Ecto neural progenitor cell (in vitro differentiated cells): ENCODE measurements around the gene PRKAA1.
"Not testable (repeated sequence)": the region's sequence is repeated elsewhere in the genome, so short reads cannot be mapped to it uniquely, and the experiment has no call there.

Experiments used
- DNase-seq: peaks from one replicate; pipeline ENCODE4 v3.0.0-alpha.2; 2018; ENCODE audit warnings: low spot score

The PRKAA1 gene

GRCh38 chr5:40722497-40722911 lies 75.7 kb downstream of the PRKAA1 start:
- DNase-seq = not testable (repeated sequence)

- DNase-seq = no peak
Observed at GRCh38 chr5:40720069-40720468, 78.1 kb downstream of the PRKAA1 start.

- DNase-seq = no peak
Observed at GRCh38 chr5:40717281-40717680, 80.9 kb downstream of the PRKAA1 start.

- no peak for DNase-seq
Observed at GRCh38 chr5:40716590-40716989, 81.6 kb downstream of the PRKAA1 start.

DNA sequence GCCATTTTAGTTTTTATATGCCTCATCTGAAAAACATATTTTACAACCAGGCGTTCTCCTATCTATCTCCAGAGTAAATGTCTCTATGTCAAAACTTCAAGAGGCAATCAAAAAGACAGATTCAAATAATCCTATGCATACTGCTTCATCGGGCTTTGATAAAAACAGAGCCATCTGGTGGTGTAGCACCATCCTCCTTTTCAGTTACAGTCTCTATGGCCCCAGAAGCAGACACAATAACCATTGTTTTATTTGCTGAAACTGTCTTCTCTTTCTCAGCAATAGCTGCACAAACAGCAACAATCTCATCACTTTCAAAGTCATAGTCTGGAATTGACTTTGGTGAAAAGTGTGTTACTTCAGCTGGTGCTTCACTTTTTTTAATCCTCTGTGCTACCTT lies 82.2 kb downstream of the PRKAA1 start:
- no peak for DNase-seq

- DNase-seq = no peak
Observed at GRCh38 chr5:40714001-40714400, 84.2 kb downstream of the PRKAA1 start.

DNA sequence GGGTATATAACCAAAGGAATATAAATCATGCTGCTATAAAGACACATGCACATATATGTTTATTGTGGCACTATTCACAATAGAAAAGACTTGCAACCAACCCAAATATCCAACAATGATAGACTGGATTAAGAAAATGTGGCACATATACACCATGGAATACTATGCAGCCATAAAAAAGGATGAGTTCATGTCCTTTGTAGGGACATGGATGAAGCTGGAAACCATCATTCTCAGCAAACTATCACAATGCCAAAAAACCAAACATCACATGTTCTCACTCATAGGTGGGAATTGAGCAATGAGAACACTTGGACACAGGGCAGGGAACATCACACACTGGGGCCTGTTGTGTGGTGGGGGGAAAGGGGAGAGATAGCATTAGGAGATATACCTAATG lies 87.6 kb downstream of the PRKAA1 start:
- DNase-seq = not testable (repeated sequence)
